HG03196 (cell line): ENCODE results near the gene GLIS2.

ENCODE experiments used
- ATAC-seq: cut with Tn5 transposase; IDR thresholded peaks from one replicate; pipeline ENCODE4 v1.9.1; 2021; ENCODE audit not compliant: unreplicated experiment

GLIS2 gene

DNA sequence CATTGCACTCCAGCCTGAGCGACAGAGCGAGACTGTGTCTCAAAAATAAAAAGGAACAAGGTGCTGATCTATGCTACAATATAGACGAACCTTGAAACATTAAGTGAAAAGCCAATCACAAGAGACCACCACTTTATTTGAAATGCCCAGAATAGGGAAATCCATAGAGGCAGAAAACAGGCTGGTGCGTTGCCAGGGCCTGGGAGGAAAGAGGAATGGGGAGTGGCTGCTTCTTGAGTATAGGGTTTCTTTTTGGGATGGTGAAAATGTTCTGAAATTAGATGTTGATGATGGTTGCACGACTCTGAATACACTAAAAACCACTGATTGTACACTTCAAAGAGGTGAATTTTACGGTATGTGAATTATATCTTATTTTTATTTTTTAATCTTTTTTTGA, 20.3 kb upstream of the GLIS2 start:
- no peak for ATAC-seq

DNA sequence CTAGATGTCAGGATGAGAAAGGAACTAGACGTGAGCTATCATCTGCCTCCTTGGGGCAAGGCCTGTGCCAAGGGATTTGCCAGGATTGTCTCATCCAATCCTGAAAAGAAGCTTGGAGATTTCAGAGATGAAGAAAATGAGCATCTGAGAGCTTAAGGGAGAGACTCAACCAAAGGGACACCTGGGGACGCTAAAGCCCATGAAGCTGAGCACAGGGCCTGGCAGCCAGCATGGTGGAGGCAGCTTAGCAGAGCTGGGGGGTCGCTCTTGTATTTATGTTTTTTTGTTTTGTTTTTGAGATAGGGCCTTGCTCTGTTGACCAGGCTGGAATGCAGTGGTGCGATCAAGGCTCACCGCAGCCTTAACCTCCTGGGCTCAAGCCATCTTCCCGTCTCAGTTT, 18.4 kb upstream of the GLIS2 start:
- no peak for ATAC-seq

DNA sequence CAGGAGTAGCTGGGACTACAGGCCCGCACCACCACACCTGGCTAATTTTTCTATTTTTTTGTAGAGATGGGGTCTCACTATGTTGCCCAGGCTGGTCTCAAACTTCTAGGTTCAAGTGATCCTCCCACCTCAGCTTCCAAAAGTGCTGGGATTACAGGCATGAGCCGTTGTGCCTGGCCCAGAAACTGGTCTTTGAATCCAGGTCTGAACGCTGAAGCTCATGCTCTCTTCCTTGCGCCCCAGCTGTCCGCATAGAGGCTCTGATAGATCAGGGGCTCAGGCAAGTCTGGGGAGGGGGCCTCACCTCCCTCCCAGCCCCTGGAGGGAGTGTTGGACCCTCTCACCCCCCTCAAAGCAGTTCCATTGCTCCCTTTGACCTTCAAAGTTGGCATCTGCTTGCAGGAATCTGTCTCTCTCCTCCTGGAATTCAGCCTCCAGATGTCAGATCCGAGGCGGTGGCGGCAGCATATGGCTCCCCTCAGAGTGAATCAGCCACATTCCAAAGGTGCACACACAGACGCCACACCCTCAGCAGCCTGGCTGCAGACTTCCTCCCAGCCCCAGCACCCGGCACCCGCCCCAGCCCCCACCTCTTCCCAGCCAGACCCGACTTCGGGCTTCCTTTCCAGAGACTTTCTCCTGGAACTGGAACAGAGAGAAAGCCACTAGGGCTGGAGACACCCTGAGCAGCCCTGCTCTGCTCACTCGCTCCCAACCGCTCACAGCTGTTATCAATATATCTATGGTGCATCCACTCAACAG, 16.9 kb upstream of the GLIS2 start:
- ATAC-seq: no peak

DNA sequence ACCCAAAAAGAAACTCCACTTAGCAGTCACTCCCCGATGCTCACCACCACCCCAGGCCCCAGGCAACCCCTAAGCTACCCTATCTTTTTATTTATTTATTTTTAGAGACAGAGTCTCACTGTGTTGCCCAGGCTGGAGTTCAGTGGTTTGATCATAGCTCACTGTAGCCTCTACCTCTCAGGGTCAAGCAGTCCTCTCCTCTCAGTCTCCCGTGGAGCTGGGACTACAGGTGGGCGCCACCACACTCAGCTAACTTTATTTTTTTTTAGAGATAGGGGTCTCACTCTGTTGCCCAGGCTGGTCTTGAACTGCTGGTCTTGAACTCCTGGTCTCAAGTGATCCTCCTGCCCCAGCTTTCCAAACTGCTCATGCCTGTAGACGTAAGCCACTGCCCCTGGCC, 14.7 kb upstream of the GLIS2 start:
- ATAC-seq: no peak

DNA sequence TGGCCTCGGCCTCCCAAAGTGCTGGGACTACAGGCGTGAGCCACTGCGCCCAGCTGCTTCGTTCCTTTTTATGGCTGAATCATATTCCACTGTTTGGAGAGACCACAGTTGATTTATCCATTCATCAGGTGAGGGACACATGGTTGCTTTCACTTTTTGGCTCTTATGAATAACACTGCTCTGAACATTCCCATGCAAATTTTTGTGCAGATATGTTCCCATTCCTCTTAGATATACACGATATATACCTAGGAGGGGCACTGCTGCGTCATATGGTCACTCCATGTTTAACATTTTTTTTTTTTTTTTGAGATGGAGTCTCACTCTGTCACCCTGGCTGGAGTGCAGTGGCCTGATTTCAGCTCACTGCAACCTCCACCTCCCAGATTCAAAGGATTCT, 13.9 kb upstream of the GLIS2 start:
- ATAC-seq: no peak

DNA sequence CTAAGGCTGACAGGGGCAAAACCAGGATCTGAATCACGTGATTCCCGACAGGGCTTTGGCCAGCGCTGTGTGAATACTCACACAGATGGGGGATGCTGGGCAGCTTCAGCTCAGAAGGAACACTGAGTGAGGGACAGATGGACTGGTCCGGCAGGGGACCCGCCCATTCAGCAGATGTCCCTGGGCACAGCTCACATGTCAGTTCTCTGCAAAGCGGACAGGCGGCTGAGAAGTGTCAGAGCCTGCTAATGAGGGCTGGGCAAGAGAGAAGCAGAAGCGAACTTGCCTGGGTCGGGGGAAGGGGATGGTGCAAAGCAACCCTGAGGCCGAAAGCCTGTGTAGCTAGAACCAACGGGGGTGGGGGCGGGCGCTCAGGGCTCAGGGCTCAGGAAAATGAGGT, 11.9 kb upstream of the GLIS2 start:
- ATAC-seq: no peak

- no peak for ATAC-seq
These were observed 9.2 kb upstream of the GLIS2 start for GRCh38 chr16:4306470-4307214.

- peak; percentile 90 for ATAC-seq
These were observed 8.4 kb upstream of the GLIS2 start for GRCh38 chr16:4307215-4308037.

- ATAC-seq: no peak
These were observed 6.6 kb upstream of the GLIS2 start for GRCh38 chr16:4309102-4309832.

- ATAC-seq: no peak
These were observed 6.0 kb upstream of the GLIS2 start for GRCh38 chr16:4309833-4310266.

- no peak for ATAC-seq
These were observed 2.0 kb upstream of the GLIS2 start for GRCh38 chr16:4313563-4314531.

DNA sequence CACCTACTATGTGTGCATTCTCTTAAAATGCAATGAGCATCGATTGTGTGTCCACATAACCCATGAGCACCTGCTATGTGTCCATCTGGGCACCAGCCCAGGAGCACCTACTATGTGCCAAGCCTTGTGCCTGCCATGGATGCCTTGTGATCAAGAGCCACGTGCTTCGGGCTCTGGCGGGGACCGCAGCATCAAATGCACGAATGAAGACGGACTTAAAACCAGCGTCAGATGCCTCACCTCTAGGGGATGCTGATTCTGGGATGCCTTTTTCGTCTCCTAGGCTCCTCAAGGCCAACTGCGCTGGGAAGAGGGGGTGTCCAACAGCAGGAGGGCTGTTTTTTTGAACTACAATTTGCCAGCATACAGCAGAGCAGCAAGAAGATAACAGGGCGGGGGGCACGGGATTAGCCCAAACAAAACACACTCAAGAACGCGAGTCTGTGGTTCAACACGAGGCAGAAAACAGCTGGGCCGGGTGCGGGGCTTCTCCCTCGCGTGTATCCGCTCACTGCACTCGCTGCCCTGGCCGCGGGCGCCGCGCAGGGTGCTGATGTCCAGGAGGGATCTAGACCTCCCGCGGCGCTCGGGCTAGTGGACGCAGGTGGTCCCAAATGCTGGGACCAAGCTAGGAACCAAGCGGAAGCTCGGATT, 1.2 kb upstream of the GLIS2 start:
- no peak for ATAC-seq

DNA sequence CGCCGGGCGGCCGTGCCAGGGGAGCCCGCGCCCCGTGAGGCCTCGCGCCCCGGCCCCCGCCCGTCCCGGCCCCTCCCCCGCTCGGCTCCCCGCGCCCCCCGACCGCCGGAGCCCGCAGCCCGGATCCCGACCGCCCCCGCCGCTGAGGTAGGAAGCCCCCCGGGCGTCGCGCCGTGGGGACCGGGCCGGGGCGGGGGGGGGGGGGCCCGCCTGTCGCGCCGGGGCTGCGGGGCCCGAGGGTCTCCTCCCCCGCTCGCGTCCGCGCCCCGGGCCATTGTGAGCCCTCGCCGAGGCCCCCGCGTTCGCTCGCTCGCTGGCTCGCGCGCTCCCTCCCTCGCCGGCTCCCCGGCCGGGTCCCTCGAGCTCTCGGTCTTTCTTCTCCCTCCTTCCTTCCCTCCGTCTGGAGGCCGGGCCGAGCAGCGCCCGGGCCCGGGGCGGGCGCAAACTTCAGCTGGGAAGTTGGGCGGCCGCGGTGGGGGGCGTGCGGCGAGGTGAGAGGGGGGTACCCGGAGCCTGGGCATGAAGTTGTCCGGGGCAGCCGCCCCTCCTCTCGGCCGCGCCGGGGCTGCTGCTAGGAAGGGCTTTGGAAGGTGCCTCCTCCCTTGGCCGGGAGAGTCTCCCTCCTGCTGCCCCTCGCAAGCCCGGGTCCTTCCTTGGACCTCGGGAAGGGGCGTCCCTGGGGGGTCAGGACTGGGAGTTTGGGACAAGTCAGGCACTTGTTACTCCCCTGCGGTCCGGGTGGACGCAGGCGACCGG, 419 bp downstream of the GLIS2 start:
- no peak for ATAC-seq

GRCh38 chr16:4316864-4317531, 1.1 kb downstream of the GLIS2 start:
- ATAC-seq: no peak

GRCh38 chr16:4317532-4318450, 1.9 kb downstream of the GLIS2 start:
- no peak for ATAC-seq

DNA sequence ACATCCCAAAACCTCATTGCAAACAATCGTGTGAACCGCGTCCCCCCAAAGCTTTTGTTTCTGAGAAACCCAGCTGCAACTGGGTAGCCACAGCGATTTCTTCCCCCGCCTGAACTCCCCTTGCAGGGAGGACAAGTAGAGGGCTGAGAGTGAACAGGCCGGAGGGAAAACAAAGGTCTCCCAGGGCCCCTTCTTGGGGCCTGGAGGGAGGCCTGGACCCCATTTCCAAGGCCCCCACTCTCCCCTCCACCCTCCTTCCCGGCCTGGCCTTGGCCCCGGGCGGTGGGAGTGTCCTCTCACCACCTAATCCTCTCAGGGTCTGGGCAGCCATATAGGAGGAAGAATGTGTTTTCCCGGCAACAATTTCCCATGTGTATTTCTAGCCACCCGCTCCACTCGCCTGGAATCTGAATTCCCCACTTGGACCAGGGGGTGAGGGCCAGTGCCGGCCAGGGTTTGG, 2.6 kb downstream of the GLIS2 start:
- no peak for ATAC-seq

GRCh38 chr16:4318967-4319366, 3.1 kb downstream of the GLIS2 start:
- ATAC-seq: no peak
